ENCODE measurements around the gene WFDC9. TPM values are rescaled to one million over a fixed set of nuclear protein-coding genes. Genes with fewer than 3 reads are reported as not detected.

WFDC9 gene
- total RNA-seq, 1 experiment from 2014 or later, result not detected

- Histone ChIP-seq H3K36me3 (ENCODE audit: low read depth) (no peaks in the 10 kb centered on the region), H3K4me1 (replicated peaks; ENCODE audit: insufficient read depth) (peaks cover 7% of the 10 kb centered on the region), H3F3A (ENCODE audit: insufficient read depth, low read depth) (no peaks in the 10 kb centered on the region), H4K20me1 (ENCODE audit: insufficient read depth) (no peaks in the 10 kb centered on the region), H3K79me2 (ENCODE audit: low read depth) (no peaks in the 10 kb centered on the region), H3K4me2 (no peak overlapping the region), H3K27me3 (ENCODE audit: insufficient read depth, low read depth) (no peaks in the 10 kb centered on the region), H3K27ac (no peak overlapping the region), H3K9me3 (ENCODE audit: insufficient read depth, low read depth) (no peaks in the 10 kb centered on the region), H3K9me2 (ENCODE audit: insufficient read depth) (peaks cover 3% of the 10 kb centered on the region; the same call in 1 of the 2 replicates), H2AFZ (no peak overlapping the region), H3K4me3 (no peak overlapping the region)
- BruUV-seq (replicated peaks), result no TSS peak
- DNase-seq, result no peak
- intact Hi-C loops (cut with micrococcal nuclease; ENCODE audit: unreplicated experiment), result no loop called here
- ChIA-PET CTCF (no interaction called here), POLR2A (ENCODE audit: unreplicated experiment) (no interaction called here)
- TF ChIP-seq EZH2 (IDR thresholded peaks at IDR 0.05; ENCODE audit: low read depth) (no peak), CTCF (conservative IDR thresholded peaks at IDR 0.05) (no peak)
Measured at GRCh38 chr20:45564760-45565276, 66.3 kb downstream of the WFDC9 start.

Other genes with a start within 250 kb of the WFDC9 start
- 69.0 and 77.1 TPM in 2 replicates for gene DBNDD2, start 223.0 kb downstream of the WFDC9 start, total RNA-seq (2021)
- gene PIGT, start 215.1 kb downstream of the WFDC9 start, total RNA-seq (2021), result 101 and 121 TPM in 2 replicates
- 159 and 185 TPM in 2 replicates for gene WFDC2, start 161.5 kb downstream of the WFDC9 start, total RNA-seq (2021)
- not detected in 2 replicates for gene SPINT3, start 115.7 kb downstream of the WFDC9 start, total RNA-seq (2021)
- not detected in 2 replicates for gene WFDC6, start 91.8 kb downstream of the WFDC9 start, total RNA-seq (2021)
- not detected in 2 replicates for gene EPPIN, start 83.9 kb downstream of the WFDC9 start, total RNA-seq (2021)
- gene WFDC8, start 52.0 kb downstream of the WFDC9 start, total RNA-seq (2021), result not detected in 2 replicates
- gene WFDC10A, start 1.5 kb downstream of the WFDC9 start, total RNA-seq (2021), result not detected in 2 replicates
- not detected in 2 replicates for gene WFDC11, start 39.0 kb upstream of the WFDC9 start, total RNA-seq (2021)
- not detected in 2 replicates for gene WFDC13, start 70.8 kb upstream of the WFDC9 start, total RNA-seq (2021)
- gene WFDC10B, start 73.7 kb upstream of the WFDC9 start, total RNA-seq (2021), result not detected in 2 replicates
- gene SPINT4, start 91.1 kb upstream of the WFDC9 start, total RNA-seq (2021), result not detected in 2 replicates
- gene WFDC3, start 160.6 kb upstream of the WFDC9 start, total RNA-seq (2021), result 21.6 and 22.4 TPM in 2 replicates
- 53.4 and 56.6 TPM in 2 replicates for gene DNTTIP1, start 160.7 kb upstream of the WFDC9 start, total RNA-seq (2021)
- gene UBE2C, start 181.4 kb upstream of the WFDC9 start, total RNA-seq (2021), result 207 TPM in 2 replicates
- 1.3 TPM in 1 of 2 replicates, not detected in the other for gene TNNC2, start 196.0 kb upstream of the WFDC9 start, total RNA-seq (2021)
- gene SNX21, start 202.5 kb upstream of the WFDC9 start, total RNA-seq (2021), result 9.8 and 13.3 TPM in 2 replicates
- gene ACOT8, start 226.1 kb upstream of the WFDC9 start, total RNA-seq (2021), result 33.4 and 40.0 TPM in 2 replicates
- gene ZSWIM3, start 226.3 kb upstream of the WFDC9 start, total RNA-seq (2021), result 2.7 and 3.3 TPM in 2 replicates
- 13.2 and 13.5 TPM in 2 replicates for gene ZSWIM1, start 249.9 kb upstream of the WFDC9 start, total RNA-seq (2021)